HG03066 (cell line): Measurements from ENCODE around the gene TUBGCP3.

Experiments used
- ATAC-seq: cut with Tn5 transposase; IDR thresholded peaks from one replicate; pipeline ENCODE4 v1.9.1; 2021; ENCODE audit warnings: low read depth; ENCODE audit not compliant: unreplicated experiment

Gene TUBGCP3

GRCh38 chr13:112617754-112618375 lies 29.9 kb upstream of the TUBGCP3 start:
- ATAC-seq: no peak

GRCh38 chr13:112616586-112617362 lies 28.8 kb upstream of the TUBGCP3 start:
- no peak for ATAC-seq

DNA sequence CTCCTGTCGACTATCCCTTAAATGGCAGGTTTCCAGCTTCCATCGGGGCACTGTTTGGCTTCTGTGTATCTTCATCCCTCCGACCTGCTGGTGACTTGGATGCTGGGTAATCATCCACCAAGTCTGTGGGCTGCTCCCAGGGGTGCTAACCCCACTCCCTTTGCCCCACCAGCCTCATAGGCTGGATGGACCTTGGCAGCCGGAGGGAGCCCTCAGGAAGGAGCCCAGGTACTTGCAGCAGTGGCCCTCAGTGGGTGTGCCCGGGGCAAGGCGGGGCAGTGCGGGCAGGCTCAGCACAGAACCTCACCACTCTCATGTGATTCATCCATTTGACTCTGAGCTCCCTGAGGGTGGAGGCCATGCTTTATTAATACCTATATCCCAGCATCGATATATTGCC lies 27.4 kb upstream of the TUBGCP3 start:
- no peak for ATAC-seq

GRCh38 chr13:112614835-112615234 lies 26.9 kb upstream of the TUBGCP3 start:
- ATAC-seq: no peak

DNA sequence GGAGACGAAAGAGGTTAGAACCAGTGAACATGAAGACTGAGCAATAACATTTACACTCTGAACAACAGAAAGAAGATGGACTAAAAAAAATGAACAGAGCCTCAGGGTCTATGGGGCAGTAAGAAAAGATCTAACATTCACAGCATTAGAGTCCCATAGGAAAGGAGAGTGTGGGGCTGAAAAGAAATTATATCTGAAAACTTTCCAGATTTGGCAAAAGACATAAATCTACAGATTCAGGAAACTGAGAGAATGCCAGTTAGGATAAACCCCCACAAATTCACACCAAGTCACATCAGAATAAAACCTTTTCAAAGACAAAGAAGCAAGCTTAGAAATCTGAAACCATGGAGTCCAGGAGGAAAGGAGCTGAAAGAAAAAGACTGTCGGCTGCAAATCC lies 20.3 kb upstream of the TUBGCP3 start:
- ATAC-seq: no peak

GRCh38 chr13:112606109-112607001 lies 18.4 kb upstream of the TUBGCP3 start:
- peak; percentile 98 for ATAC-seq

DNA sequence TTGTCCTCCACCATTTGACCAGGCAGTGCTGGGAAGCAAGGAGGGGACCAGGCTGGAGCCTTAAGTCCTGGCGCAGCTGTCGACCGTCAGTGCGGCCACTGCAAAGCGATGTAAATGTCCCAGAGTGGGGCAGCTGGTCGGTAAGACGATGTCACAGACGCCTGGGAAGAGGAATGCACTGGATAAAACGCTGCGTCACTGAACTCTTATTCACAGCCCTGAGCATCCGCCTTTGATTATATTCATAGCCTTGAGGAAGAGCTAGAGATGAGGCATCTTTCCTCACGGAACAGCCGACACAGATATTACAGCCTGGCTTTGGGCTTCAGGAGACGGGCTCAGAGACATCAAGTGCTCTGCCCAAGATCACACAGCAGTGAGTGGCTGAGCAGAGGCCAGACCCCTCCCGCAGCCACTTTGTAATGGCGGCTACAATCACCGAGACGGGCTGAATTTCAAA lies 17.6 kb upstream of the TUBGCP3 start:
- ATAC-seq: no peak

GRCh38 chr13:112603641-112604225 lies 15.8 kb upstream of the TUBGCP3 start:
- no peak for ATAC-seq

GRCh38 chr13:112602189-112602588 lies 14.2 kb upstream of the TUBGCP3 start:
- no peak for ATAC-seq

GRCh38 chr13:112601371-112601770 lies 13.4 kb upstream of the TUBGCP3 start:
- ATAC-seq: no peak

- no peak for ATAC-seq
Measured at GRCh38 chr13:112596235-112596634, 8.3 kb upstream of the TUBGCP3 start.

- ATAC-seq: no peak
Measured at GRCh38 chr13:112592647-112593046, 4.7 kb upstream of the TUBGCP3 start.

- no peak for ATAC-seq
Measured at GRCh38 chr13:112592181-112592580, 4.2 kb upstream of the TUBGCP3 start.

- ATAC-seq: no peak
Measured at GRCh38 chr13:112588490-112589297, 741 bp upstream of the TUBGCP3 start.

DNA sequence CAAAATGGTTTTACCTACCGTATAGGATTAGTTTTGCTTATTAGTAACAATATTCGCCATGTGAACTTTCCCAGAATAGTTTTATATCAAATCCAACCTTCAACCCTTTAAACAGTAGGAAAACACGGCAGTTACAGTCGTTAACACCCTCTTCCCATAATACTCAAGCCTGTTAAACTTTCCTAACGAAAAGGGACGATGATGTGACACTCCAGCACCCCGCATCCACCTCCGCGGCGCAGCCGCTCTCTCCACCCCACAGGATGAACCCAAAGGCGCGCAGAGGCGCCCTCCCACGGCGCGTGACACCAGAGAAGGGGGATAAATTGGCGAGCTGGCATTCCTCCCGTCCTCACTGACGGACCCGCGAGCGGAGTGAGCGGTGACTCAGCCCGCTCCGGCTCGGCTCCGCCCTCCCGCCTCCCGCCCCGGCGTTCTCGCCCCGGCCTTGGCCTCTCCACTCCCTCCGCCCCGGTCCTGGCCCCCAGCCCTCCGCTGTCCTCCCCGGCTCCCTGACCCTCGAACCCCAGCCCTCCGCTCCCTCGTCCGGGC lies 665 bp downstream of the TUBGCP3 start:
- ATAC-seq: peak; percentile 41

- no peak for ATAC-seq
Measured at GRCh38 chr13:112586334-112586960, 1.5 kb downstream of the TUBGCP3 start.

DNA sequence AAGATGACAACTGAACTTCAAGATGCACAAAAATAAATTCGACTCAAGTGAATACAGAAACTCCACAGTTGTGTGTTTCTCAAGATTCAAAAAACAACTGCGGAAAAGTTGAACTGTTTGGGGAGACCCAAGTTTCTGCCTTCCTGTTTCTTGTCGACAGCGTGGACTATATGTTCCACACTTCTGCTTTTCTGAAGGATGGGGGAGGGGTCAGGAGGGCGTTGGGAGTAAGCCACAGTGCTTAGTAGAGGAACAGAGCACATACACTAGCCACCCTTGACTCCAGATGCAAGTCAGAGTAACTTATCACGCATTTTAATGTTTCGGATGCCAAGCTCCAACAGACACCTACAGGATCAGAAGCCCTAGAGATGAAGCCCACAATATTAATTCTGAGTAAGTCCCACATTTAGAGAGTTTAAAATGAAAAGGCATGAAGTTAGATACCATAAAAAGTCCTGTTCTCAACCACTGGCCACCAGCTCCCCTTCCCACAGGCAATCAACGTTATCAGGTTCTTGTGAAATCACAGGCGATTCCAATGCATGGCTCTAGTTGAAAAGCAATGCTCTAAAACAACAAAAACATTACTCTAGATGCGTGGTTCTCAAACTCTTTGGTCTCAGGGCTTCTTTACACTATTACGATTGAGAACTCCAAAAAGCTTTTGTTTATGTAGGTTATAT lies 4.2 kb downstream of the TUBGCP3 start:
- peak; percentile 48 for ATAC-seq

- no peak for ATAC-seq
Measured at GRCh38 chr13:112582263-112582662, 5.7 kb downstream of the TUBGCP3 start.

DNA sequence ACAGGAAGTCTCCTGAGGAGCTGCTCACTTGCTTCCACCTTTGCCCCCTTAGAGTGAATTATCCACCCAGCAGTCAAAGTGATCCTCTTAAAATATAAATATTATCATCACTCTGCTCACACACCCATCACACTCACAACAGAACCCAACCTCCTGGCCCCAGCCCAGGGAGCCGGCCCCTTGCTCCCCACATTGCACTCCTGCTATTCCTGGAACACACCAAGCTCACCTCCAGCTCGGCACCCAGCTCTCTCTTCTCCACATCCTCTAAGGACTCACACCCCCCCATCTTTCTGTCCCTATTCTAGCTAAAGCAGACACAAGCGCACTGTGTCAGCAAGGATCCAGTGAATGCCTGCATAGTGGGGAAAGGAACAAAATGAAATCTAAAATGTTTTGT lies 7.0 kb downstream of the TUBGCP3 start:
- no peak for ATAC-seq
